H1 (cell line): ENCODE results near the gene DISP3. TPM values are rescaled to one million over a fixed set of nuclear protein-coding genes. Genes with fewer than 3 reads are reported as not detected.

Source experiments
- CTCF ChIA-PET: fragments of 300-600 bp; sonication (Branson Sonifier 250); formaldehyde crosslinking; loops from one replicate; lab custom pipeline; 2021; ENCODE audit not compliant: partially characterized antibody; lab: Charles Lee
- POLR2A ChIA-PET: fragments of 300-600 bp; sonication (Branson Sonifier 250); formaldehyde crosslinking; loops from one replicate; lab custom pipeline; 2021; ENCODE audit warnings: inconsistent platforms; ENCODE audit not compliant: partially characterized antibody; lab: Charles Lee
- DNase-seq, 2 experiments: peaks; one replicate each; pipeline versions ENCODE4 v3.0.0 to v3.0.0-alpha.2; 2010 to 2022; ENCODE audit warnings: low spot score in 2 of 2, low read depth in 1 of 2, mixed read lengths in 1 of 2
- FAIRE-seq: peaks from 2 replicates; lab custom pipeline; 2011; peaks lifted over from hg19 to GRCh38; lab: Jason Lieb, UNC
- H2AFZ ChIP-seq: 2 replicates; pipeline ENCODE4 v1.8.1; 2012; ENCODE audit warnings: low read length, inconsistent platforms
- H2AK5ac ChIP-seq: 2 replicates; pipeline ENCODE4 v1.6.1; 2013; ENCODE audit warnings: low read depth, low read length
- H2BK120ac ChIP-seq: replicated peaks from 2 replicates; pipeline ENCODE3; 2013; ENCODE audit warnings: low read depth, low read length, inconsistent platforms
- H2BK12ac ChIP-seq: 2 replicates; pipeline ENCODE4 v1.6.1; 2013; ENCODE audit warnings: low read depth, low read length
- H2BK15ac ChIP-seq: 2 replicates; pipeline ENCODE4 v1.6.1; 2013; ENCODE audit warnings: low read length
- H2BK20ac ChIP-seq: 2 replicates; pipeline ENCODE4 v1.6.1; 2013; ENCODE audit warnings: low read length
- H2BK5ac ChIP-seq: 2 replicates; pipeline ENCODE4 v1.6.1; 2013; ENCODE audit warnings: low read depth, low read length
- H3K14ac ChIP-seq: 2 replicates; pipeline ENCODE4 v1.6.1; 2013; ENCODE audit warnings: inconsistent platforms; ENCODE audit not compliant: insufficient read length
- H3K18ac ChIP-seq: 2 replicates; pipeline ENCODE4 v1.6.1; 2013; ENCODE audit warnings: low read length; ENCODE audit errors: extremely low read depth
- H3K23ac ChIP-seq: 2 replicates; pipeline ENCODE4 v1.6.1; 2013; ENCODE audit warnings: inconsistent platforms; ENCODE audit not compliant: insufficient read length
- H3K23me2 ChIP-seq: 2 replicates; pipeline ENCODE4 v1.6.1; 2013; ENCODE audit warnings: low read depth, low read length
- H3K27ac ChIP-seq: 2 replicates; pipeline ENCODE4 v1.6.1; 2011; ENCODE audit warnings: low read depth, low read length, inconsistent platforms
- H3K27me3 ChIP-seq, 4 experiments: replicated peaks in 1 of 4; 1 replicate in 1 of 4; 2 replicates in 3 of 4; pipeline versions ENCODE4 v1.6.1 to v1.8.1; 2011 to 2013; ENCODE audit warnings: low read length in 3 of 4, mild to moderate bottlenecking in 3 of 4, inconsistent platforms in 2 of 4, mixed read lengths in 2 of 4, moderate library complexity in 1 of 4; ENCODE audit not compliant: control insufficient read depth in 3 of 4, insufficient read depth in 3 of 4; ENCODE audit errors: extremely low read depth in 1 of 4
- H3K36me3 ChIP-seq, 4 experiments: 2 replicates each; pipeline versions ENCODE4 v1.6.1 to v1.8.1; 2011 to 2013; ENCODE audit warnings: mild to moderate bottlenecking in 4 of 4, low read length in 3 of 4, moderate library complexity in 2 of 4, control low read depth in 1 of 4, inconsistent platforms in 1 of 4; ENCODE audit not compliant: insufficient read depth in 4 of 4, control insufficient read depth in 2 of 4
- H3K4ac ChIP-seq: replicated peaks from 2 replicates; pipeline ENCODE3; 2013; ENCODE audit warnings: low read length, low read depth, mixed read lengths, inconsistent platforms; ENCODE audit not compliant: insufficient read length
- H3K4me1 ChIP-seq, 4 experiments: replicated peaks in 1 of 4; 1 replicate in 1 of 4; 2 replicates in 3 of 4; pipeline versions ENCODE4 v1.6.1 to v1.8.1; 2011 to 2013; ENCODE audit warnings: low read length in 3 of 4, inconsistent platforms in 2 of 4, mixed read lengths in 1 of 4; ENCODE audit not compliant: insufficient read depth in 4 of 4, control insufficient read depth in 3 of 4
- H3K4me2 ChIP-seq, 2 experiments: 2 replicates each; pipeline versions ENCODE4 v1.6.1 to v1.8.1; 2011 to 2013; ENCODE audit warnings: low read depth in 2 of 2, low read length in 2 of 2, control low read depth in 1 of 2, inconsistent platforms in 1 of 2, mild to moderate bottlenecking in 1 of 2; ENCODE audit not compliant: insufficient read depth in 1 of 2
- H3K4me3 ChIP-seq, 4 experiments: fragments of 200-600, 300-600 bp in 1 of 4; sonication (generic), shearing (Covaris generic), sonication (Bioruptor Twin) in 1 of 4; 2 replicates each; pipeline versions ENCODE4 v1.5.1 to v1.8.1; 2011 to 2016; ENCODE audit warnings: low read length in 4 of 4, low read depth in 3 of 4, control low read depth in 2 of 4, inconsistent platforms in 2 of 4, mild to moderate bottlenecking in 2 of 4, mixed read lengths in 1 of 4, moderate library complexity in 1 of 4; ENCODE audit not compliant: insufficient read depth in 2 of 4; ENCODE audit errors: extremely low read depth in 1 of 4
- H3K56ac ChIP-seq: replicated peaks from 2 replicates; pipeline ENCODE3; 2013; ENCODE audit warnings: low read depth, mild to moderate bottlenecking, mixed read lengths, low read length, inconsistent platforms; ENCODE audit not compliant: insufficient read length
- H3K79me1 ChIP-seq: 2 replicates; pipeline ENCODE4 v1.6.1; 2013; ENCODE audit warnings: low read depth, low read length, control low read depth
- H3K79me2 ChIP-seq, 2 experiments: 2 replicates each; pipeline versions ENCODE4 v1.6.1 to v1.8.1; 2012 to 2013; ENCODE audit warnings: low read length in 2 of 2, mild to moderate bottlenecking in 2 of 2, inconsistent platforms in 1 of 2; ENCODE audit not compliant: insufficient read depth in 2 of 2, control insufficient read depth in 1 of 2
- H3K9ac ChIP-seq, 4 experiments: replicated peaks in 1 of 4; 1 replicate in 1 of 4; 2 replicates in 3 of 4; pipeline versions ENCODE4 v1.6.1 to v1.8.1; 2011 to 2013; ENCODE audit warnings: low read depth in 3 of 4, low read length in 3 of 4, control low read depth in 2 of 4, mild to moderate bottlenecking in 2 of 4, moderate library complexity in 2 of 4, inconsistent platforms in 1 of 4; ENCODE audit errors: extremely low read depth in 1 of 4
- H3K9me3 ChIP-seq, 2 experiments: 2 replicates each; pipeline versions ENCODE4 v1.6.1 to v1.8.1; 2012 to 2013; ENCODE audit warnings: mild to moderate bottlenecking in 2 of 2, moderate library complexity in 2 of 2, control low read depth in 1 of 2, inconsistent platforms in 1 of 2, low read depth in 1 of 2, low read length in 1 of 2, mixed read lengths in 1 of 2; ENCODE audit not compliant: insufficient read depth in 2 of 2
- H4K20me1 ChIP-seq, 2 experiments: replicated peaks in 1 of 2; 2 replicates each; pipeline versions ENCODE3 to v1.8.1; 2011 to 2013; ENCODE audit warnings: inconsistent platforms in 2 of 2, low read length in 2 of 2, mild to moderate bottlenecking in 1 of 2; ENCODE audit not compliant: insufficient read depth in 2 of 2, control insufficient read depth in 1 of 2
- H4K5ac ChIP-seq: 2 replicates; pipeline ENCODE4 v1.6.1; 2013; ENCODE audit warnings: low read length, low read depth, mixed read lengths, inconsistent platforms; ENCODE audit not compliant: insufficient read length
- H4K8ac ChIP-seq: 2 replicates; pipeline ENCODE4 v1.8.0; 2013; ENCODE audit warnings: mild to moderate bottlenecking, moderate library complexity, low read length, inconsistent platforms; ENCODE audit not compliant: insufficient read depth; ENCODE audit errors: extremely low read depth
- H4K91ac ChIP-seq: replicated peaks from 2 replicates; pipeline ENCODE3; 2013; ENCODE audit warnings: low read length, mixed read lengths, inconsistent platforms; ENCODE audit not compliant: insufficient read length
- ASH2L ChIP-seq: fragments of 200-600, 300-600 bp; sonication (generic); IDR thresholded peaks from one replicate; pipeline ENCODE4 v1.7.1; 2017; ENCODE audit warnings: low read length
- BRCA1 ChIP-seq: IDR thresholded peaks from 2 replicates; pipeline ENCODE4 v1.6.1; 2012; ENCODE audit warnings: low read depth, low read length, improper control_type of control experiment
- CBX8 ChIP-seq: fragments of 300-800, 300-1000 bp; sonication (generic); IDR thresholded peaks from 2 replicates; pipeline ENCODE4 v1.7.1; 2016; ENCODE audit warnings: low read depth, low read length, borderline replicate concordance
- CEBPB ChIP-seq: IDR thresholded peaks from 2 replicates; pipeline ENCODE4 v1.6.1; 2012; ENCODE audit warnings: low read depth, low read length
- CREB1 ChIP-seq: IDR thresholded peaks from 2 replicates; pipeline ENCODE4 v1.6.1; 2012; ENCODE audit warnings: inconsistent platforms
- FOSL1 ChIP-seq: IDR thresholded peaks from 2 replicates; pipeline ENCODE4 v1.6.1; 2011; ENCODE audit warnings: mild to moderate bottlenecking, low read depth, low read length, moderate library complexity; ENCODE audit not compliant: insufficient read depth
- KDM1A ChIP-seq: fragments of 200-600, 300-600 bp; sonication (generic); IDR thresholded peaks from 2 replicates; pipeline ENCODE4 v1.7.1; 2016; ENCODE audit warnings: mild to moderate bottlenecking, low read length, borderline replicate concordance
- NRF1 ChIP-seq: IDR thresholded peaks from 2 replicates; pipeline ENCODE4 v1.6.1; 2011; ENCODE audit warnings: mild to moderate bottlenecking, low read depth, low read length, improper control_type of control experiment
- PHF8 ChIP-seq: fragments of 200-600 bp; sonication (generic); conservative IDR thresholded peaks from 2 replicates; pipeline ENCODE4 v1.7.1; 2012; ENCODE audit warnings: low read depth, mild to moderate bottlenecking, inconsistent platforms, low read length, moderate library complexity
- POLR2A ChIP-seq, 2 experiments: IDR thresholded peaks; 1 replicate in 1 of 2; 2 replicates in 1 of 2; pipeline ENCODE4 v1.6.1; 2011; ENCODE audit warnings: low read depth in 2 of 2, low read length in 2 of 2, mild to moderate bottlenecking in 2 of 2; ENCODE audit errors: control extremely low read depth in 1 of 2
- SIN3A ChIP-seq, 2 experiments: IDR thresholded peaks in 1 of 2; conservative IDR thresholded peaks in 1 of 2; 2 replicates each; pipeline ENCODE4 v1.6.1; 2011 to 2012; ENCODE audit warnings: low read length in 2 of 2, improper control_type of control experiment in 1 of 2, low read depth in 1 of 2, mild to moderate bottlenecking in 1 of 2
- TBP ChIP-seq: IDR thresholded peaks from 2 replicates; pipeline ENCODE4 v1.6.1; 2011; ENCODE audit warnings: low read depth, low read length, improper control_type of control experiment
- WGBS, 2 experiments: shearing (Covaris generic) in 1 of 2; methylation state at CpG; one replicate each; pipeline versions ENCODE4 v1.1.6 to v1.1.7; 2013 to 2015; ENCODE audit warnings: low lambda C conversion rate in 2 of 2, mixed read lengths in 2 of 2, inconsistent platforms in 1 of 2, low coverage in 1 of 2, missing lambda C conversion rate in 1 of 2; ENCODE audit not compliant: insufficient replicate concordance in 2 of 2, insufficient coverage in 1 of 2, insufficient read length in 1 of 2; ENCODE audit errors: extremely low coverage in 1 of 2, missing lambda C conversion rate in 1 of 2; 5-methylcytosine and 5-hydroxymethylcytosine counted together
- polyA plus RNA-seq, 7 experiments: library from polyadenylated mRNA; depleted of rRNA in 3 of 7; stranded (reverse) in 5 of 7; unstranded in 2 of 7; fragments of >200 nt in 5 of 7; fragments of 200-250 nt in 2 of 7; gene quantifications; 1 replicate in 5 of 7; 2 replicates in 1 of 7; 4 replicates in 1 of 7; pipeline versions ENCODE4 v1.2.1 to v1.2.3, GENCODE V29; 2011 to 2013; ENCODE audit warnings: missing spikeins in 2 of 7, mixed read lengths in 2 of 7
- total RNA-seq: library from RNA; stranded (reverse); fragmentation: NEBNext Ultra II Directional; extraction: Animal tissue kit (Norgen Biotek cat#: 25700); gene quantifications from 2 replicates; pipeline ENCODE4 v1.2.1, GENCODE V29; 2021
- TF ChIP-seq, protein P1 (sequence below), 3 experiments: IDR thresholded peaks; 1 replicate in 2 of 3; 2 replicates in 1 of 3; pipeline versions ENCODE4 v1.5.1 to v1.6.1; 2011; ENCODE audit warnings: low read length in 3 of 3, mild to moderate bottlenecking in 3 of 3, inconsistent platforms in 2 of 3, low read depth in 1 of 3, moderate library complexity in 1 of 3; ENCODE audit not compliant: insufficient read depth in 1 of 3; ENCODE audit errors: control extremely low read depth in 1 of 3

DISP3 gene
- total and polyA plus RNA-seq, 2 of the 8 experiments (the other 6 are each of a cell fraction or from before 2014, with no cell fraction given) = 3.4 to 4.6 TPM

DNA sequence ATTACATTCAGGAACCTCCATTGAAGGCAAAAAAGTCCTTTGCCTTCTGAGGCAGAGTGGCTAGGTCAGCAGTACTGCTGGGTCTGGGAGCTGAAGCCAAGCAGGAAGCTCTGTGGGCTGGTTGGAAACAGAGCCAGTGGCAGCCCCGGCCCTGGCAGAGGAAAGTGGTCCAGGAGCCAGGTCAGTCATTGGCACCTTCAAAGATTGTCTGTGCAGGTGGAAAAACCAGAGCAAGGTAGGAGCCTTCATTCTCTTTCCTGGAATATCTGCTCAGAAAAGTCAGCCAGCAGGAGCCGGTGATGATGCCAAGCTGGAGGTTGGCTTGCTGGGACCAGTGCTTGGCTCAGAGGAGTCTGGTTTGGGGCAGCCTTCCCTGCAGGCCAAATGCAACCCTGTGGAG, 12.5 kb upstream of the DISP3 start:
- H3K27me3 ChIP-seq = peaks cover 0 to 3% (median 0%) of the 10 kb centered on the region in 4 experiments; a peak in 3 of 7 replicates
- H3K23me2 ChIP-seq = no peaks in the 10 kb centered on the region; the same call in 1 of the 2 replicates
- FAIRE-seq = no peak
- H3K23ac ChIP-seq = no peak overlapping the region
- no peaks in the 10 kb centered on the region for H3K4me1 ChIP-seq
- no peak overlapping the region for H3K4me3 ChIP-seq
- no peak overlapping the region for H3K27ac ChIP-seq
- H2AFZ ChIP-seq = no peak overlapping the region
- peak overlapping the region; percentile 6 for H4K91ac ChIP-seq
- no peak overlapping the region for H3K4ac ChIP-seq
- 0 out of 2 replicates have a peak, but pooled peaks cover 2% of the 10 kb centered on the region for H3K79me1 ChIP-seq
- H3K14ac ChIP-seq = no peak overlapping the region
- POLR2A ChIA-PET = no interaction called here
- H2BK120ac ChIP-seq = no peak overlapping the region
- H2AK5ac ChIP-seq = no peak overlapping the region
- H4K20me1 ChIP-seq = no peaks in the 10 kb centered on the region
- DNase-seq = no peak
- H3K56ac ChIP-seq = no peak overlapping the region
- CTCF ChIA-PET = interaction anchor here (0.8 to 1.9 kb wide), 7 partner anchors 12 to 179 kb away, joined by 3 to 7 read pairs (median 4); partner anchors contain the start of gene DISP3
- H3K79me2 ChIP-seq = no peaks in the 10 kb centered on the region
- H2BK20ac ChIP-seq = no peak overlapping the region
- H3K4me2 ChIP-seq = no peak overlapping the region
- H3K9me3 ChIP-seq = no peaks in the 10 kb centered on the region
- no peak overlapping the region for H4K8ac ChIP-seq
- WGBS, 2 experiments = 45% methylated on average over 2 of the region's 2 CpGs; no CpG with 5 or more reads in 1 of the 2 experiments
- no peaks in the 10 kb centered on the region for H3K36me3 ChIP-seq
- H4K5ac ChIP-seq = no peak overlapping the region
- H2BK12ac ChIP-seq = no peak overlapping the region
- no peak overlapping the region for H3K9ac ChIP-seq
- 0 out of 2 replicates have a peak overlapping the region, but pooled peaks have one; percentile 24 for H2BK5ac ChIP-seq
- no peak overlapping the region for H3K18ac ChIP-seq
- H2BK15ac ChIP-seq = no peak overlapping the region
- no peak for TF ChIP-seq TBP
- no peak for TF ChIP-seq PHF8
- no peak for TF ChIP-seq CEBPB
- no peak for TF ChIP-seq BRCA1
- TF ChIP-seq FOSL1 = no peak
- no peak for TF ChIP-seq CREB1
- no peak for TF ChIP-seq NRF1
- TF ChIP-seq KDM1A = no peak
- no peak for TF ChIP-seq POLR2A (IDR thresholded peaks at IDR 0.05; ENCODE audit: control extremely low read depth in 1 of 2, low read depth in 2 of 2, low read length in 2 of 2)
- no peak for TF ChIP-seq ASH2L
- TF ChIP-seq SIN3A (conservative IDR thresholded peaks at IDR 0.05 in 1 of 2, IDR thresholded peaks at IDR 0.05 in 1 of 2; ENCODE audit: low read depth in 1 of 2, low read length in 2 of 2) = no peak
- TF ChIP-seq, protein P1, sequence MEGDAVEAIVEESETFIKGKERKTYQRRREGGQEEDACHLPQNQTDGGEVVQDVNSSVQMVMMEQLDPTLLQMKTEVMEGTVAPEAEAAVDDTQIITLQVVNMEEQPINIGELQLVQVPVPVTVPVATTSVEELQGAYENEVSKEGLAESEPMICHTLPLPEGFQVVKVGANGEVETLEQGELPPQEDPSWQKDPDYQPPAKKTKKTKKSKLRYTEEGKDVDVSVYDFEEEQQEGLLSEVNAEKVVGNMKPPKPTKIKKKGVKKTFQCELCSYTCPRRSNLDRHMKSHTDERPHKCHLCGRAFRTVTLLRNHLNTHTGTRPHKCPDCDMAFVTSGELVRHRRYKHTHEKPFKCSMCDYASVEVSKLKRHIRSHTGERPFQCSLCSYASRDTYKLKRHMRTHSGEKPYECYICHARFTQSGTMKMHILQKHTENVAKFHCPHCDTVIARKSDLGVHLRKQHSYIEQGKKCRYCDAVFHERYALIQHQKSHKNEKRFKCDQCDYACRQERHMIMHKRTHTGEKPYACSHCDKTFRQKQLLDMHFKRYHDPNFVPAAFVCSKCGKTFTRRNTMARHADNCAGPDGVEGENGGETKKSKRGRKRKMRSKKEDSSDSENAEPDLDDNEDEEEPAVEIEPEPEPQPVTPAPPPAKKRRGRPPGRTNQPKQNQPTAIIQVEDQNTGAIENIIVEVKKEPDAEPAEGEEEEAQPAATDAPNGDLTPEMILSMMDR (IDR thresholded peaks at IDR 0.05; ENCODE audit: control extremely low read depth in 1 of 3, insufficient read depth in 1 of 3, low read depth in 1 of 3, low read length in 3 of 3) = no peak
- TF ChIP-seq CBX8 = no peak
